ENCODE results near the gene ADORA3. TPM values are rescaled to one million over a fixed set of nuclear protein-coding genes. Genes with fewer than 3 reads are reported as not detected.

ADORA3 gene
- total RNA-seq, 1 donor from 2014 or later: not detected

- Mint-ChIP-seq H3K9me3 (ENCODE audit: unreplicated experiment) (no peaks in the 10 kb centered on the region), H3K27ac (ENCODE audit: unreplicated experiment) (no peak overlapping the region), H3K4me3 (ENCODE audit: unreplicated experiment) (no peak overlapping the region), H3K4me1 (ENCODE audit: unreplicated experiment) (peaks cover 10% of the 10 kb centered on the region), H3K36me3 (ENCODE audit: unreplicated experiment) (peaks cover 9% of the 10 kb centered on the region), H3K27me3 (ENCODE audit: unreplicated experiment) (no peaks in the 10 kb centered on the region)
- DNase-seq (ENCODE audit: extremely low spot score, unreplicated experiment): no peak
- no peak for TF ChIP-seq CTCF (IDR thresholded peaks at IDR 0.05)
Observed at GRCh38 chr1:111475701-111476100, 27.7 kb downstream of the ADORA3 start.

- H3K27ac Mint-ChIP-seq (ENCODE audit: unreplicated experiment): peak overlapping the region; percentile 54
- H3K4me3 Mint-ChIP-seq (ENCODE audit: unreplicated experiment): no peak overlapping the region
- no peak for DNase-seq (ENCODE audit: extremely low spot score, unreplicated experiment)
- H3K9me3 Mint-ChIP-seq (ENCODE audit: unreplicated experiment): no peaks in the 10 kb centered on the region
- TF ChIP-seq CTCF (IDR thresholded peaks at IDR 0.05): no peak
- peaks cover 9% of the 10 kb centered on the region for H3K36me3 Mint-ChIP-seq (ENCODE audit: unreplicated experiment)
- no peaks in the 10 kb centered on the region for H3K27me3 Mint-ChIP-seq (ENCODE audit: unreplicated experiment)
- peaks cover 10% of the 10 kb centered on the region for H3K4me1 Mint-ChIP-seq (ENCODE audit: unreplicated experiment)
Observed at GRCh38 chr1:111474521-111474920, 28.9 kb downstream of the ADORA3 start.

- no peak for TF ChIP-seq CTCF (IDR thresholded peaks at IDR 0.05)
- peaks cover 10% of the 10 kb centered on the region for H3K4me1 Mint-ChIP-seq (ENCODE audit: unreplicated experiment)
- DNase-seq (ENCODE audit: extremely low spot score, unreplicated experiment): no peak
- no peaks in the 10 kb centered on the region for H3K27me3 Mint-ChIP-seq (ENCODE audit: unreplicated experiment)
- H3K36me3 Mint-ChIP-seq (ENCODE audit: unreplicated experiment): peaks cover 9% of the 10 kb centered on the region
- H3K9me3 Mint-ChIP-seq (ENCODE audit: unreplicated experiment): no peaks in the 10 kb centered on the region
- no peak overlapping the region for H3K4me3 Mint-ChIP-seq (ENCODE audit: unreplicated experiment)
- H3K27ac Mint-ChIP-seq (ENCODE audit: unreplicated experiment): peak overlapping the region; percentile 54
Observed at GRCh38 chr1:111474106-111474505, 29.3 kb downstream of the ADORA3 start.

GRCh38 chr1:111471538-111471937 lies 31.9 kb downstream of the ADORA3 start:
- no peak for DNase-seq (ENCODE audit: extremely low spot score, unreplicated experiment)
- Mint-ChIP-seq H3K27me3 (ENCODE audit: unreplicated experiment) (no peaks in the 10 kb centered on the region), H3K27ac (ENCODE audit: unreplicated experiment) (no peak overlapping the region), H3K9me3 (ENCODE audit: unreplicated experiment) (no peaks in the 10 kb centered on the region), H3K36me3 (ENCODE audit: unreplicated experiment) (peaks cover 4% of the 10 kb centered on the region), H3K4me1 (ENCODE audit: unreplicated experiment) (peaks cover 10% of the 10 kb centered on the region), H3K4me3 (ENCODE audit: unreplicated experiment) (no peak overlapping the region)
- TF ChIP-seq CTCF (IDR thresholded peaks at IDR 0.05): no peak

DNA sequence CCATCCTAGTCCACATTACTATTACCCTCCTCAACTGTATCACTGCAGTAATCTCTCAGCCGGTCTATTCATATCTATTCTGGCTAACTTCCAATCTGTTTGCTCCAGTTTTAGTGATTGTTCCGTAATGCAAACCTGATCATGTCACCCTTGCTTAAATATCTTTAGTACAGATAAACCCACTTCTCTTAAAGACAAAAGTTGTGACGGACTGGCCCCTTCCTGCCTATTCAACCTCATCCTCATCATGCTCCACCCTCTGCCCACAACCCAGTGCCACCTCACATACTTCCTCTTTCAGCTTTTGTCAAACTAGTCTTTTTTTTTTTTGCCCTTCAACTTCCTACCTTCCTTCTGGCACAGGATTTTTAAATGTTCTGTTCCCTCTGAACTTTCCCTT lies 32.4 kb downstream of the ADORA3 start:
- no peak overlapping the region for H3K4me3 Mint-ChIP-seq (ENCODE audit: unreplicated experiment)
- peaks cover 10% of the 10 kb centered on the region for H3K4me1 Mint-ChIP-seq (ENCODE audit: unreplicated experiment)
- no peaks in the 10 kb centered on the region for H3K9me3 Mint-ChIP-seq (ENCODE audit: unreplicated experiment)
- DNase-seq (ENCODE audit: extremely low spot score, unreplicated experiment): no peak
- H3K27me3 Mint-ChIP-seq (ENCODE audit: unreplicated experiment): no peaks in the 10 kb centered on the region
- no peak for TF ChIP-seq CTCF (IDR thresholded peaks at IDR 0.05)
- no peak overlapping the region for H3K27ac Mint-ChIP-seq (ENCODE audit: unreplicated experiment)
- peaks cover 4% of the 10 kb centered on the region for H3K36me3 Mint-ChIP-seq (ENCODE audit: unreplicated experiment)

All from osteocyte (in vitro differentiated cells).